ENCODE measurements around the gene GBGT1.

The GBGT1 gene

GRCh38 chr9:133143639-133144141, 20.0 kb downstream of the GBGT1 start:
- no peak for DNase-seq (ENCODE audit: low spot score)

DNA sequence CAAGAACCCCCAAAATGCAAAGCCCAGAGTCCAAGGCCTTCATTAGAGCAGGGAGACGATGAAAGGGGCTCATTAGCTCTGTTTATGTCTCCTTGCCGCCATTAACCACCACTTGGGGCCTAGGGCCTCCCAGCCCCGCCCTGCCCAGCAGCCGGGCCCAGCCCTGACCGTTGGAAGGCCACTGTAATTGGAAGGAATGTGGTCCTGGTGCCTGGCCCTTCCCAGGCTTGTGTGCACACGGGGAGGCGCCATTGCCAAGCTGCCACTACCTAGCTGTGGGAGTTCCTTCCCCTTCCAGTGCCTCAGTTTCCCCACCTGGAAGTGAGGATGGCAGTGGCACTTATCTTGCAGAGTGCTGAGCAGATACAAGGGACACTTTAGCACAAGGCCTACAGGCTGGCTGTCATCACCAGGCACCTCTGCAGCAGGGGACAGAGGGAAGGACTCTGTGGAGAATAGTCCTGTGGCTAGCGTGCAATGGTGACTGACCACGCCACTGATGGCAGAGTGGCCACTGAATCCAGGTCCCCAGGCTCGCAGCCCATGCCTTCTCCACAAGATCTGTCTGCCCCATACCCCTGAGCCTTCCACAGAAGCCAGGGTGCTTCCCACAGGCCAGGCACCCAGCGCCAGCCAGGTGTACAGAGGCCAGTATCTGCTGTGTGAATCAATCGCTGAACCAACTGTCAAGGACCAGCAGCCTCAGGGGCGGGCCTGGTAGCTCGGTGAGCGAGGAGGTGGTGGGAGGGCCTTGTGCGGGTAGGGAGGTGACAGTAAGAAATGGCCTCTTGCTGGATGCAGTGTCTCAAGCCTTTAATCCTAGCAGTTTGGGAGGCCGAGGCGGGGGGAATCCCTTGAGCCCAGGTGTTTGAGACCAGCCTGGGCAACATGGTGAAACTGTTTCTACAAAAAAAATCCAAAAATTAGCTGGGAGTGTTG, 20.8 kb downstream of the GBGT1 start:
- DNase-seq (ENCODE audit: low spot score), result no peak

DNA sequence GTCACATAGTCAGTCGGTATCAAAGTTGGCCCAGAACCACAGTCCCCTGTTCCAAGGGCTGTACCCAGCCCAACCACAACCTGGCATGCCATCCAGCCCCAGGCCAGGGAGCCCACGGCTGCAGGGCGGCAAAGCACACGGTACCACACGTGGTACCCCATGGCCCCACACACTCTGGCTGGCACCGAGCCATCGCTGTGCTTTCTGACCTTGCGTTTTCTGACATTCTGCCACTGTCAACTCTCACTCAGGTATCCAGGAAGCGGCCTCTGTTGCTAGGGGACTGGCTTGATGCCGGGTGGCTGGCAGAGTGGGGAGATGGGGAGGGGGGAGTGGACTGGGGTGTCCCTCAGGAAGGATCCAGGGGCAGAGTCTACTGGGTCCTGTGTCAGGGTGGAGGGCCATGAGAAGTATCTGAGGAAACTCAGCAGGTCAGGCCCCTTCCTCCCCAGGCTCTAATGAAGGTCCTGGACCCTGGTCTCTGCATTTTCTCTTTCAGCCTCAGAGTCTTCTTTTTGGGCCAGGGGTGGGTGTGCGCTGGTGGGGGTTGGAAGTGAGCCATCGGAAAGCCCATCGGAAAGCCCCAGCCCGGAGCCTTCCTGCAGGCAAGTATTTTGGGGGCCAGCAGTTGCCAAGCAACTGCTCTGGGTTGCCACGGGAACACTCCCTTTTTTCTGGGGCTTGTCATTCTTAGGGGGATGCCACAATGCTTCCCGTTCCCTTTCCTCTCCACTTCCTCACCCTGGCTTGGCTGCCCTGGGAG, 21.7 kb downstream of the GBGT1 start:
- DNase-seq (ENCODE audit: low spot score), result no peak

GRCh38 chr9:133140606-133141005, 23.1 kb downstream of the GBGT1 start:
- no peak for DNase-seq (ENCODE audit: low spot score)

DNA sequence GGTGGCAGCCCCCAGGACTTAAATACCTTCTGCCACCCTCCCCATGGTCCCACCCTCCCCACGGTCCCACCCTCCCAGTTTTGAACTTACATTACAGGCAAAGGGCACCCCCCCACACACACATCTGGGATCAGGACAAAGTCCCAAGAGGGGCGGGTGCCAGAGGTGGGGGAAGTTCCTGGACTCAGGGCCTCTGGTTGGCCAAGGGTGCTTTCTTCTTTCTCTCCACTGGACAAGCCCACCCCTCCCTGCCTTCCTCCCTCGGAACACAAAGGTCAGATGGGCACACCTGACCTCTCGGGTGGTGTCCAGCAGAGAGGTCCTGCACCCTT, 23.6 kb downstream of the GBGT1 start:
- DNase-seq (ENCODE audit: low spot score), result no peak

- DNase-seq (ENCODE audit: low spot score), result no peak
Observed at GRCh38 chr9:133139246-133140173, 24.2 kb downstream of the GBGT1 start.

DNA sequence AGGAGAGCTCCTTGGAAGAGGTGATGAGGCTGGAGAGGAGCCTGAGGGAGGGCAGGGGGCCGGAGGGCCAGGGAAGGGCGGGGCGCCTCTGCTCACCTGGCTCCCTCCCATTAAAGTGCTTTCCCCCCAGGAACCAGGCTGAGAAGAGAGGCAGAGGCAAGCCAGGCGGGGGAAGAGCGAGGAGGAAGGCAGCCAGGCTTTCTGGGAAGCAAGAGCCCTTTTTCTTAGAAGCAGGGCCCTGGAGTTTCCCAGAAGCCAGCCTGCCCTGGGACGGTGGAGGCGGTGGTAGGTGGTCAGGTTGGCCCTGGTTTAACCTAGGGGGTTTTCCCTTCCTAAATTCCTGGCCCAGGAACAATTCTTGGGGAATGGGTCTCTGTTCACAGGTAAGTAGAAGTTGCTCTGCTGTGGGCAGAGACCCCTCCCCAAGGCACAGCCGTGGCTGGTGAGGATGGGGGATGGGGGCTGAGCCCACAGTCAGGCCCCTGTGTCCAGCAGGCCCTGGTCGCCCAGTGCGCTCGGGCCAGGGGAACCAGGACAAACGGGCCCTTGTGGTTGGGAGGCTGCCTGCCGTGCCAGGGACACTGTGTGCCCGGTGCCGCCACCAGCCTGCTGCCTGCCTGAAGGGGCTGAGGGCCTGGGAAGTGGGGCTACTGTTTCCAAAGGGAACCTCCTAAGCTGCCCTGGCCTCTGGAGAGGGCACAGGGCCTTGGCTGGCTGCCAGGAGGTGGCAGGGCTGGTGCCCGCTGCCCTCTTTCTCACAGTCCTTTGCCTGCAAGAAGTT, 26.1 kb downstream of the GBGT1 start:
- DNase-seq (ENCODE audit: low spot score), result no peak

- peak; percentile 65 for DNase-seq (ENCODE audit: low spot score)
Observed at GRCh38 chr9:133135146-133135745, 28.5 kb downstream of the GBGT1 start.

DNA sequence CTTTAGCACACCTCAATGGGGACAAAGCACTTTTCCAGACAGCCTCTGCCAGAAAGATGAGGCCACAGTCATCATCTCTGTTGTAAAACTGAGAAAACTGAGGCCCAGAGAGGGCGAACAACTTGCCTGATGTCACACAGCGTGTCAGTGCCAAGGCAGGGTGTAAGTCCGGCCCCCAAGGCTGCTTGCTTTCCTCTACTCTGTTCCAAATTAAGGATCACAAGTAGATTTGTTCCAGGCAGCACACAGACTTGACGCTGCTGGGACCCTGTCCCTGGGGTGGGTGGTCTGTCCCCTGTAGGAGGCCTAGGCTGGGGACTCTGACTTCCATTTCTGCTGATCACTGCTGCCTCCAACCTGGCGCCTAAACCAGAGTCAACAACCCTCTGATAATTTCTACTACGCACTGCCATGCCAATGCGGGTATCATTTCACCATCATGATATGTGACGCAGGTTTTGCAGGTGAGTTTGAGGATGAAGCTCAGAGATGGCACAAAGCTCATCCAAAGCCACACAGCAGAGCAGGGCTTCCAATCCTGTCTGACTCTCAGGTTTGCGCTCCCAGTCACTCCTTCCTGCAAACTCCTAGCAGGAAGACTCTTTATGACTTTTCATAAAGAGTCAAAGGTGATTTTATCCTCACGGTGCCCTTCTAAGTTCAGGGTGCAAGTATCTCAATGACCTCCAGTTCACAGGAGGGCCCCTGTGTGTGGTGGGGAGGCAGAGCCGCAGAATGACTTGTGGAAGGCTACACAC, 29.1 kb downstream of the GBGT1 start:
- no peak for DNase-seq (ENCODE audit: low spot score)

DNA sequence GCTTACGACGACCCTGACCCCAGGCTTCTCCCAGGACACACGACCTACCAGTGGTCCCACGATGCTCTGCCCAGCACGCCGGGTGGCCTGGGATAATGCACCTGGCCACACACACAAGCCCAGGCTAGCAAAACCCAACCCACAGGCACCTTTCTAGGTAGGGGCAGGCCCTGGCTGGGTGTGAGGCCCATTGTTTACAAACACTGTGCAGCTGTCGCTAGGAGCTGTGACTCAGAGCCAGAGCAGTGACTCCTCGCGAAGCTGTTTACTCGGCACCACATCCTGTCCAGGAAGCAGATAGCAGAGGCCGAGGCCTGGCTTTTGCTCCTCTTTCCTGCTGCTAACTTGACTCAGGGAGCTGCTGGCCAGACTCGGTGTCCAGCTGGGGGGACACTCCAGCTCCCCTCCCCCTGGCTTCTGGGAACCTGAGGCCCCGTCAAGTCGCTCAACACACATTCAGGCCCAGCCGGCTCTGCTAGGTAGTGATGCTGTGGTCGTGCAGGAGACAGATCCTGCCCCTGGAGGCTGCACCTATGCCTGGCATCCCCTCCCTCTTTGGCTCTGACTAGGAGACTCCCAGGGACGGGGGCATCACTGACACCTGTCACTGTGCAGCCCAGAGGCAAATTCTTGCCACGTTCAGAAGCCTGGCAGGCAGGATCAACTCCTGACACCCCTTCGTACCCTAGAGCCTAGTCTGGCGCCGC, 29.9 kb downstream of the GBGT1 start:
- peak; percentile 100 for DNase-seq (ENCODE audit: low spot score)

GRCh38 chr9:133132174-133132573, 31.5 kb downstream of the GBGT1 start:
- no peak for DNase-seq (ENCODE audit: low spot score)

DNA sequence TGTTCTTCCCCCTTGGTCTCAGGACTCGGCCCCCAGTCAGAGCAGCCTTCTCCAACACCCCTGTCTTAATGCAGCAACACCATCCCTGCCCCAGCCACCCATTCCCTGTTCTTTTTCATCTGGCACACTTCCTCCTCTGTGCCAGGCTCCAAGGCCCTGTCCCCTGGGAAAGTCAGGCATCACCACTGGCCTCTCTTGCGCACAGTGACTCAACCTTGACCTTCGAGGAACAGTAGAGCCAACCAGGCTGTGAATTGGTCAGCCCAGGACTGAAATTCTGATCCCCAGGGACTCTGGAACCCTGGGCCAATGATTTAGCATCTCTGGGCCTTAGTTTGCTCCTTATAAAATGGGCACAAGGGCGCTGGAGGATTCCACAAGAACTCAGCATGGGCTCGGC, 32.2 kb downstream of the GBGT1 start:
- no peak for DNase-seq (ENCODE audit: low spot score)

DNA sequence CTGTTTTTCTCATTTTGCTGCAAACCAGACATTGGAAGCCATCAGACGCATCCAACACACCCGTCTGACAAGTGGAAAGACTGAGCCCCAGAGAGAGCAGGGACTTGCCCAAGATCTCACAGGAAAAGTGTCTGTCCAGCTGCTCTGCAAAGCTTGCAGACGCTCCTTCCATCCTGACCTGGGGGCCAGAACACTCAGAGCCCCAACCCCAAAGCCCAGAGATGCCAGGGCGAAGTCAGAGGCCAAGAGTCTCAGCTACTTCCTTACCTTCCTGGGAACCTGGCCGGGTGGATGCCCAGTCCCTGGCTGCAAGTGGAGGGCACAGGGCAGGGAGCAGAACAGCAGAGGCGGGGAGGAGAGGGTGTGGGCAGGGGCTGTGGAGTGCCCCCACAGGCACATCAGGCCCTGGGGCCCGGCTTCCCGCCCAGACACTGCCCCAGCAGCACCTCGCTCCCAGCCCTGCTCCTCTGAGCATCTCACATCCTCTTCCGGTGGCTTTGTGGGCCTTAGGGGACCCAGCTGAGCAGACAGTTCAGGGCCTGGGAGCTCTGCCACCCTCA, 32.9 kb downstream of the GBGT1 start:
- no peak for DNase-seq (ENCODE audit: low spot score)

- DNase-seq (ENCODE audit: low spot score), result no peak
Observed at GRCh38 chr9:133129001-133129795, 34.5 kb downstream of the GBGT1 start.

GRCh38 chr9:133128152-133128551, 35.6 kb downstream of the GBGT1 start:
- no peak for DNase-seq (ENCODE audit: low spot score)

DNA sequence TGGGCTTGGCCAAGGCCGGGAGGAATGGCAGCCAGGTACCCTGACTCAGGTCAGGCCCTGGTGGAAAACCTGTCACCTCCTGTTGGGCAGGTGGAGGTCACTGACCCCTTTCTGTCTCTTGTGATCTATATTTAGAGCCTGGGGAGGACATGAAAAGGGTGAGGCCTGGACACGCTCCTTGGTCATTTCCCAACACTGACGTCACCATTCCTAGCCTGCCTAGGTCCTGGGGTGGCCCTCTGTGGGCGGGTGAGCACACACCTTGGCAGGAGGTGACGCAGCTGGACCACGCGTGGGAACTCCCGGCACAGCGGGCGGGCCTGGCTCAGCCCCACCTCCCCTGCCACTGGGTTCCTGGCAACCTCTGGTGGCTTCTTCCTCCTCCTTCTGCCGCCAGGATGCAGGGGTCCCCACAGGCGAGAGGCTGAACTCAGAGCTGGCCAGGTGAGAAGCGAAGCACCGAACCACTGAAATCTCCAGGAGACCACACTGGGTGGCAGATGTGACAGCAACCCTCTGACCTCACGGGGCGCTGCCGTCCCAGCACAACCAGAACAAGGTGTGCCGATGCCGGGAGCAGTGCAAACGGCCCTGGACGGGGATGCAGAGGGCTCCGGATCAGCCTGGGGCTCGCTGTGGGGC, 36.3 kb downstream of the GBGT1 start:
- no peak for DNase-seq (ENCODE audit: low spot score)

DNA sequence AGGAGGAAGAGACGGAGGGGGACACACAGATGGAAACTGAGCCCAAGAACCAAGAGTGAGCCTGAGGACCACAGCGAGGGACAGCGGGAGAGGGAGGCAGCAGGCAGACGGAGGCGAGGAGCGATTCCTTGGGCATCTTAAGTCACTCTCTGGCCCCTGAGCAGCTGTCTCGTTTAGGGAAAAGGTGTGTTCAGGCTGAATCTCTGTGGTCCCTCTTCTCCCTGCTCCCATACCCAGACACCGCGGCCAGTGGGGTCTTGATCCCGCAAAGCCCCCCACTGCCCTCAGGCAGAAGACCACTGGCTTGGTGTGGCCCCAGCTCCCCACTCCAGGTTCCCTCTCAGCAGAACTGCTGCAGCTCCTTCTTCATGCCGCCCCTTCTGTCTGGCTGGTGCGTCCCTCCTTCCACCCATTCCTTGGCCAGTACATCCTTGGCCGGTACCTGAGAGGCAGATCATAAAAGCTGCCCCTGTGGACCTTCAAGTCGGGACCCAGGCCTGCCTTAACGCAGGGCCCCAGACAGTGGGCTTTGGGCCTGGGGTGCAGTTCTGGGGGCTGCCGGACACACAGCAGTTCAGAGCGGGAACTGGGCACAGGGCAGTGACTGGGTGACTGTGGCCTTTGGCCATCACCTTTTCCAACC, 36.9 kb downstream of the GBGT1 start:
- DNase-seq (ENCODE audit: low spot score), result no peak

Measured in hepatic stellate cell (primary cell).